ENCODE results near the gene FAM98C.

DNA sequence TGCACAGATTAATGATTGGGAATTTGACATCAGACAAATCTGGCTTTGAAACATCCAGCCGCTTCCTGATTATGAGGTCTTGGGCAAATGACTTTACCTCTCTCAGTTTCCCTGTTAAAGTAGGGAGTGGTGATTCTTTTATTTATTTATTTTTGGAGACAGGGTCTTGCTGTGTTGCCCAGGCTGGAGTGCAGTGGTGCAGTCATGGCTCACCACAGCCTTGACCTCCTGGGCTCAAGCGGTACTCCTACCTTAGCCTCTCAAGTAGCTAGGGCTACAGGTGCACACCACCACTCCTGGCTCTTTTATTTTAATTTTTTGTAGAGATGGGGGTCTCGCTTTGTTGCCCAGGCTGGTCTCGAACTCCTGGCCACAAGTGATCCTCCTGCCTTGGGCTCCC, 25.8 kb upstream of the FAM98C start:
- TF ChIP-seq, protein P1, sequence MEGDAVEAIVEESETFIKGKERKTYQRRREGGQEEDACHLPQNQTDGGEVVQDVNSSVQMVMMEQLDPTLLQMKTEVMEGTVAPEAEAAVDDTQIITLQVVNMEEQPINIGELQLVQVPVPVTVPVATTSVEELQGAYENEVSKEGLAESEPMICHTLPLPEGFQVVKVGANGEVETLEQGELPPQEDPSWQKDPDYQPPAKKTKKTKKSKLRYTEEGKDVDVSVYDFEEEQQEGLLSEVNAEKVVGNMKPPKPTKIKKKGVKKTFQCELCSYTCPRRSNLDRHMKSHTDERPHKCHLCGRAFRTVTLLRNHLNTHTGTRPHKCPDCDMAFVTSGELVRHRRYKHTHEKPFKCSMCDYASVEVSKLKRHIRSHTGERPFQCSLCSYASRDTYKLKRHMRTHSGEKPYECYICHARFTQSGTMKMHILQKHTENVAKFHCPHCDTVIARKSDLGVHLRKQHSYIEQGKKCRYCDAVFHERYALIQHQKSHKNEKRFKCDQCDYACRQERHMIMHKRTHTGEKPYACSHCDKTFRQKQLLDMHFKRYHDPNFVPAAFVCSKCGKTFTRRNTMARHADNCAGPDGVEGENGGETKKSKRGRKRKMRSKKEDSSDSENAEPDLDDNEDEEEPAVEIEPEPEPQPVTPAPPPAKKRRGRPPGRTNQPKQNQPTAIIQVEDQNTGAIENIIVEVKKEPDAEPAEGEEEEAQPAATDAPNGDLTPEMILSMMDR (IDR thresholded peaks at IDR 0.05) = no peak
- TF ChIP-seq POLR2A (IDR thresholded peaks at IDR 0.05) = no peak

All from Peyer's patch (tissue), 4 donors.